Measurements from ENCODE around the gene AUNIP.

GRCh38 chr1:25795211-25795610, 64.0 kb downstream of the AUNIP start:
- TF ChIP-seq POLR2A (IDR thresholded peaks at IDR 0.05) (no peak), CTCF (IDR thresholded peaks at IDR 0.05) (no peak)
